HCT116 (cell line): Measurements from ENCODE around the gene SLC5A5. TPM values are rescaled to one million over a fixed set of nuclear protein-coding genes. Genes with fewer than 3 reads are reported as not detected.

Experiments
- ATAC-seq: fragments of 200-7000 bp; cut with Tn5 transposase; 2 replicates; pipeline ENCODE4 v1.9.1; 2020; ENCODE audit warnings: mild to moderate bottlenecking, moderate library complexity
- BruUV-seq: library from RNA; stranded (reverse); fragments of 400-500 nt; replicated peaks from 2 replicates; lab custom pipeline; 2021; lab: Mats Ljungman, UMichigan
- CTCF ChIA-PET: fragments of 300-600 bp; sonication (Branson Sonifier 250); formaldehyde crosslinking; loops from one replicate; lab custom pipeline; 2021; ENCODE audit warnings: antibody characterized with exemption; lab: Charles Lee
- POLR2A ChIA-PET: fragments of 300-600, 350-600 bp; sonication (Branson Sonifier 250); formaldehyde crosslinking; loops from one replicate; lab custom pipeline; 2021; ENCODE audit warnings: antibody characterized with exemption; lab: Charles Lee
- RAD21 ChIA-PET, 2 experiments: fragments of 300-600 bp; sonication (Branson Sonifier 250); formaldehyde crosslinking; loops; one replicate each; lab custom pipeline; 2023; ENCODE audit warnings: low total read pairs in 2 of 2; ENCODE audit not compliant: uncharacterized antibody in 2 of 2, unreplicated experiment in 2 of 2, low non-redundant PET in 1 of 2; lab: Charles Lee
- DNase-seq: peaks from one replicate; pipeline ENCODE4 v3.0.0-alpha.2; 2010; ENCODE audit warnings: low read depth, low spot score
- H2AFZ ChIP-seq: fragments of 200-600 bp; shearing (Covaris generic), sonication (generic); 2 replicates; pipeline ENCODE4 v1.6.1; 2017; ENCODE audit warnings: low read depth, mixed run types, mixed read lengths, antibody characterized with exemption, low read length; ENCODE audit not compliant: poor library complexity, severe bottlenecking
- H3K27ac ChIP-seq: 2 replicates; pipeline ENCODE4 v1.5.1; 2012; ENCODE audit warnings: low read depth, low read length
- H3K27me3 ChIP-seq: fragments of 200-600 bp; sonication (generic); 2 replicates; pipeline ENCODE4 v1.6.1; 2016; ENCODE audit warnings: mixed run types, low read length, mixed read lengths; ENCODE audit not compliant: insufficient read depth
- H3K36me3 ChIP-seq, 2 experiments: fragments of 200-500 bp in 1 of 2; fragments of 200-600 bp in 1 of 2; sonication (Bioruptor generic) in 1 of 2; sonication (generic) in 1 of 2; 2 replicates each; pipeline versions ENCODE4 v1.5.1 to v1.6.1; 2014 to 2016; ENCODE audit warnings: low read length in 2 of 2, inconsistent platforms in 1 of 2, mixed read lengths in 1 of 2, mixed run types in 1 of 2; ENCODE audit not compliant: insufficient read depth in 2 of 2, control insufficient read depth in 1 of 2
- H3K4me1 ChIP-seq, 2 experiments: fragments of 200-600 bp in 1 of 2; sonication (generic) in 1 of 2; 2 replicates each; pipeline versions ENCODE4 v1.5.1 to v1.6.1; 2012 to 2017; ENCODE audit warnings: low read length in 2 of 2, inconsistent platforms in 1 of 2, mild to moderate bottlenecking in 1 of 2, mixed read lengths in 1 of 2, mixed run types in 1 of 2, moderate library complexity in 1 of 2; ENCODE audit not compliant: insufficient read depth in 2 of 2, control insufficient read depth in 1 of 2
- H3K4me2 ChIP-seq: fragments of 200-600 bp; sonication (generic); 2 replicates; pipeline ENCODE4 v1.6.1; 2017; ENCODE audit warnings: mixed run types, low read length, mixed read lengths
- H3K4me3 ChIP-seq, 2 experiments: fragments of 200-600 bp in 1 of 2; sonication (generic) in 1 of 2; replicated peaks in 1 of 2; 2 replicates each; pipeline ENCODE4 v1.5.1; 2011 to 2016; ENCODE audit warnings: low read length in 2 of 2, control low read depth in 1 of 2, low read depth in 1 of 2, mild to moderate bottlenecking in 1 of 2, mixed read lengths in 1 of 2, mixed run types in 1 of 2
- H3K79me2 ChIP-seq: fragments of 200-600 bp; sonication (generic); 2 replicates; pipeline ENCODE4 v1.6.1; 2017; ENCODE audit warnings: mild to moderate bottlenecking, mixed run types, low read length, moderate library complexity, mixed read lengths; ENCODE audit not compliant: insufficient read depth
- H3K9ac ChIP-seq: fragments of 200-600 bp; sonication (generic); 2 replicates; pipeline ENCODE4 v1.6.1; 2016; ENCODE audit warnings: low read length, mixed read lengths
- H3K9me2 ChIP-seq: fragments of 200-600 bp; sonication (generic), shearing (Covaris generic); 2 replicates; pipeline ENCODE4 v1.6.1; 2017; ENCODE audit warnings: mixed run types, mild to moderate bottlenecking, moderate library complexity; ENCODE audit not compliant: insufficient read depth
- H3K9me3 ChIP-seq, 2 experiments: fragments of 200-500 bp in 1 of 2; fragments of 200-600 bp in 1 of 2; sonication (Bioruptor generic) in 1 of 2; sonication (generic) in 1 of 2; 2 replicates each; pipeline ENCODE4 v1.6.1; 2014 to 2017; ENCODE audit warnings: low read length in 2 of 2, mixed read lengths in 2 of 2, inconsistent platforms in 1 of 2, low read depth in 1 of 2, mild to moderate bottlenecking in 1 of 2, mixed run types in 1 of 2, moderate library complexity in 1 of 2; ENCODE audit not compliant: control insufficient read depth in 1 of 2, insufficient read depth in 1 of 2
- H4K20me1 ChIP-seq: fragments of 200-600 bp; sonication (generic), shearing (Covaris generic); 2 replicates; pipeline ENCODE4 v1.6.1; 2017; ENCODE audit warnings: mixed run types, mild to moderate bottlenecking, moderate library complexity; ENCODE audit not compliant: insufficient read depth
- CTCF ChIP-seq, 3 experiments: fragments of 200-600 bp in 1 of 3; sonication (generic) in 1 of 3; IDR thresholded peaks in 2 of 3; conservative IDR thresholded peaks in 1 of 3; 2 replicates each; pipeline ENCODE4 v1.5.1; 2012 to 2017; ENCODE audit warnings: low read depth in 2 of 3, low read length in 2 of 3, antibody characterized with exemption in 1 of 3, borderline replicate concordance in 1 of 3, control low read depth in 1 of 3, mild to moderate bottlenecking in 1 of 3, mixed read lengths in 1 of 3, mixed run types in 1 of 3, moderate library complexity in 1 of 3; ENCODE audit not compliant: insufficient read depth in 1 of 3
- EGR1 ChIP-seq: IDR thresholded peaks from 2 replicates; pipeline ENCODE4 v1.6.1; 2012; ENCODE audit warnings: low read depth
- ELF1 ChIP-seq: IDR thresholded peaks from 2 replicates; pipeline ENCODE4 v1.6.1; 2012; ENCODE audit warnings: low read depth, borderline replicate concordance
- EZH2phosphoT487 ChIP-seq: fragments of 200-600 bp; IDR thresholded peaks from 2 replicates; pipeline ENCODE4 v1.6.1; 2018; ENCODE audit warnings: antibody characterized with exemption, borderline replicate concordance
- FOSL1 ChIP-seq: IDR thresholded peaks from 2 replicates; pipeline ENCODE4 v1.6.1; 2012; ENCODE audit warnings: low read depth
- JUND ChIP-seq: IDR thresholded peaks from 2 replicates; pipeline ENCODE4 v1.6.1; 2012
- POLR2A ChIP-seq: IDR thresholded peaks from 2 replicates; pipeline ENCODE4 v1.7.0; 2011; ENCODE audit warnings: borderline replicate concordance; ENCODE audit not compliant: insufficient read depth, insufficient read length; ENCODE audit errors: extremely low read depth
- POLR2AphosphoS5 ChIP-seq: IDR thresholded peaks from 2 replicates; pipeline ENCODE4 v1.6.1; 2011; ENCODE audit warnings: mild to moderate bottlenecking, low read depth, low read length, moderate library complexity
- SIN3A ChIP-seq: IDR thresholded peaks from 2 replicates; pipeline ENCODE4 v1.6.1; 2012; ENCODE audit warnings: low read depth
- ZFX ChIP-seq: fragments of 450-650 bp; IDR thresholded peaks from 2 replicates; pipeline ENCODE4 v1.6.1; 2017
- ZNF274 ChIP-seq: fragments of 200-500 bp; sonication (Bioruptor generic); IDR thresholded peaks from 2 replicates; pipeline ENCODE4 v1.6.1; 2014; ENCODE audit warnings: mild to moderate bottlenecking, low read depth, low read length, inconsistent platforms
- intact Hi-C: fragments of 100-400 bp; cut with micrococcal nuclease; formaldehyde crosslinking; loops from 2 replicates; pipeline ENCODE4 v1.10.0; 2022
- total RNA-seq: library from RNA; stranded (reverse); gene quantifications from one replicate; pipeline ENCODE4 v1.2.1, GENCODE V29; 2021; ENCODE audit not compliant: unreplicated experiment
- TF ChIP-seq, protein P1 (sequence below): IDR thresholded peaks from 2 replicates; pipeline ENCODE4 v1.6.1; 2012
- TF ChIP-seq, protein P2 (sequence below): IDR thresholded peaks from 2 replicates; pipeline ENCODE4 v1.6.1; 2012
- TF ChIP-seq, protein P3 (sequence below): IDR thresholded peaks from 2 replicates; pipeline ENCODE4 v1.6.1; 2011; ENCODE audit warnings: mild to moderate bottlenecking, low read length, moderate library complexity; ENCODE audit not compliant: insufficient replicate concordance; ENCODE audit errors: extremely low read depth

Gene SLC5A5
- total RNA-seq, 1 experiment from 2014 or later: 0.59 TPM

DNA sequence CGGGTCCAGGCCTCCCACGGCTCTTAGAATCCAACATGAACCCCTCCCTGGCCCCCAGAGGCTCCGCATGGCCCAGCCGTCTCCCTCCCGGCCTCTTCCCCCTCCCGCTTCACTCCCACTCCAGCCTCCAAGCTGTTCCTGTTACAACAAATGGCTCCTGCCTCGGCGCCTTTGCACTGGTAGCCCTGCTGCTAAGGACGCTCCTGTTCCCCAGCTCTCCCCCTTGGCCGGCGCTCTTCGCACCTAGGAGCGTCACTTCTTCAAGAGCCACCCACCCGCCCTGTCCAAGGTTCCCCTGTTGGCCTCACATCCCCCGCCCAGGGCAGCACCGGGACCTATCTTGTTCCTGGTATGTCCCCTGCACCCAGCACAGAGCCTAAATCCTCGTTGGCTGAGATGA, 70.4 kb downstream of the SLC5A5 start:
- H3K9me2 ChIP-seq: no peaks in the 10 kb centered on the region
- TF ChIP-seq EZH2phosphoT487: no peak
- TF ChIP-seq, protein P1, sequence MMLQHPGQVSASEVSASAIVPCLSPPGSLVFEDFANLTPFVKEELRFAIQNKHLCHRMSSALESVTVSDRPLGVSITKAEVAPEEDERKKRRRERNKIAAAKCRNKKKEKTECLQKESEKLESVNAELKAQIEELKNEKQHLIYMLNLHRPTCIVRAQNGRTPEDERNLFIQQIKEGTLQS: no peak
- TF ChIP-seq POLR2AphosphoS5: no peak
- TF ChIP-seq ZNF274: no peak
- no peak for TF ChIP-seq FOSL1
- TF ChIP-seq ELF1: no peak
- TF ChIP-seq JUND: no peak
- TF ChIP-seq CTCF (IDR thresholded peaks at IDR 0.05 in 2 of 3, conservative IDR thresholded peaks at IDR 0.05 in 1 of 3; ENCODE audit: borderline replicate concordance in 1 of 3, insufficient read depth in 1 of 3, low read depth in 2 of 3, low read length in 2 of 3): no peak
- no peak for TF ChIP-seq SIN3A
- TF ChIP-seq, protein P2, sequence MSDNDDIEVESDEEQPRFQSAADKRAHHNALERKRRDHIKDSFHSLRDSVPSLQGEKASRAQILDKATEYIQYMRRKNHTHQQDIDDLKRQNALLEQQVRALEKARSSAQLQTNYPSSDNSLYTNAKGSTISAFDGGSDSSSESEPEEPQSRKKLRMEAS: no peak
- no peak for TF ChIP-seq EGR1
- no peak for TF ChIP-seq POLR2A
- TF ChIP-seq, protein P3, sequence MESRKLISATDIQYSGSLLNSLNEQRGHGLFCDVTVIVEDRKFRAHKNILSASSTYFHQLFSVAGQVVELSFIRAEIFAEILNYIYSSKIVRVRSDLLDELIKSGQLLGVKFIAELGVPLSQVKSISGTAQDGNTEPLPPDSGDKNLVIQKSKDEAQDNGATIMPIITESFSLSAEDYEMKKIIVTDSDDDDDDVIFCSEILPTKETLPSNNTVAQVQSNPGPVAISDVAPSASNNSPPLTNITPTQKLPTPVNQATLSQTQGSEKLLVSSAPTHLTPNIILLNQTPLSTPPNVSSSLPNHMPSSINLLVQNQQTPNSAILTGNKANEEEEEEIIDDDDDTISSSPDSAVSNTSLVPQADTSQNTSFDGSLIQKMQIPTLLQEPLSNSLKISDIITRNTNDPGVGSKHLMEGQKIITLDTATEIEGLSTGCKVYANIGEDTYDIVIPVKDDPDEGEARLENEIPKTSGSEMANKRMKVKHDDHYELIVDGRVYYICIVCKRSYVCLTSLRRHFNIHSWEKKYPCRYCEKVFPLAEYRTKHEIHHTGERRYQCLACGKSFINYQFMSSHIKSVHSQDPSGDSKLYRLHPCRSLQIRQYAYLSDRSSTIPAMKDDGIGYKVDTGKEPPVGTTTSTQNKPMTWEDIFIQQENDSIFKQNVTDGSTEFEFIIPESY: no peak
- TF ChIP-seq ZFX: no peak
- TF ChIP-seq, all 23 proteins: peak for 0
- ChIA-PET CTCF (interaction anchor here (4.2 kb wide), 1 partner anchor 55 kb away, joined by 28 read pairs; no protein-coding TSS in a partner anchor), POLR2A (no interaction called here), RAD21 (no interaction called here)
- no peak overlapping the region for H3K4me2 ChIP-seq
- H3K4me1 ChIP-seq: peaks cover 8 to 33% of the 10 kb centered on the region in 2 experiments
- no peak for ATAC-seq
- no peaks in the 10 kb centered on the region for H3K9me3 ChIP-seq
- H3K79me2 ChIP-seq: 0 out of 2 replicates have a peak, but pooled peaks cover 8% of the 10 kb centered on the region
- no TSS peak for BruUV-seq
- no peaks in the 10 kb centered on the region for H4K20me1 ChIP-seq
- no peak overlapping the region for H3K27ac ChIP-seq
- H3K27me3 ChIP-seq: no peaks in the 10 kb centered on the region
- peaks cover 12 to 32% of the 10 kb centered on the region in 2 experiments; a peak in 3 of 4 replicates for H3K36me3 ChIP-seq
- H3K4me3 ChIP-seq: no peak overlapping the region
- no peak for DNase-seq
- no peak overlapping the region for H3K9ac ChIP-seq
- H2AFZ ChIP-seq: no peak overlapping the region
- intact Hi-C loops: no loop called here
